Right atrium auricular region (tissue), 2 donors: ENCODE data around the gene RBM33. TPM values are rescaled to one million over a fixed set of nuclear protein-coding genes. Genes with fewer than 3 reads are reported as not detected.

Source experiments
- DNase-seq: peaks from one replicate; pipeline ENCODE4 v3.0.0-alpha.2; 2019; ENCODE audit warnings: low spot score
- H3K27ac ChIP-seq, 2 donors: fragments of 200-600 bp; sonication (generic); 1 replicate in 1 of 2; 2 replicates in 1 of 2; pipeline ENCODE4 v1.5.1; 2016 to 2019
- H3K27me3 ChIP-seq, 2 donors: fragments of 200-600 bp; sonication (generic); one replicate each; pipeline versions ENCODE4 v1.5.1 to v1.6.0; 2017 to 2019
- H3K36me3 ChIP-seq: fragments of 200-600 bp; sonication (generic); one replicate; pipeline ENCODE4 v1.5.1; 2016
- H3K4me1 ChIP-seq, 2 donors: fragments of 200-600 bp; sonication (generic); one replicate each; pipeline versions ENCODE4 v1.5.1 to v1.6.0; 2017 to 2019
- H3K4me3 ChIP-seq, 2 donors: fragments of 200-600 bp; sonication (generic); 1 replicate in 1 of 2; 2 replicates in 1 of 2; pipeline ENCODE4 v1.5.1; 2017 to 2019; ENCODE audit warnings: mild to moderate bottlenecking in 1 of 2, moderate library complexity in 1 of 2
- H3K9me3 ChIP-seq, 2 donors: fragments of 200-600 bp; sonication (generic); one replicate each; pipeline ENCODE4 v1.5.1; 2019
- total RNA-seq, 2 donors: library from RNA; depleted of rRNA; stranded (reverse); fragments of >200 nt; gene quantifications; one replicate each; pipeline ENCODE4 v1.1.0, GENCODE V29; 2016
- TF ChIP-seq, protein P1 (sequence below), 2 donors: fragments of 200-600 bp; sonication (generic); IDR thresholded peaks; one replicate each; pipeline ENCODE4 v1.5.1; 2019; ENCODE audit warnings: antibody characterized with exemption in 2 of 2

The RBM33 gene
- total RNA-seq, 2 donors from 2014 or later = 15.4 to 21.0 TPM

GRCh38 chr7:155774947-155775346 lies 130.5 kb downstream of the RBM33 start:
- Histone ChIP-seq H3K4me1 (no peaks in the 10 kb centered on the region), H3K36me3 (peaks cover 43% of the 10 kb centered on the region), H3K27ac (no peak overlapping the region), H3K4me3 (no peak overlapping the region), H3K9me3 (no peaks in the 10 kb centered on the region), H3K27me3 (no peaks in the 10 kb centered on the region)
- peak; percentile 59 for DNase-seq
- TF ChIP-seq, protein P1, sequence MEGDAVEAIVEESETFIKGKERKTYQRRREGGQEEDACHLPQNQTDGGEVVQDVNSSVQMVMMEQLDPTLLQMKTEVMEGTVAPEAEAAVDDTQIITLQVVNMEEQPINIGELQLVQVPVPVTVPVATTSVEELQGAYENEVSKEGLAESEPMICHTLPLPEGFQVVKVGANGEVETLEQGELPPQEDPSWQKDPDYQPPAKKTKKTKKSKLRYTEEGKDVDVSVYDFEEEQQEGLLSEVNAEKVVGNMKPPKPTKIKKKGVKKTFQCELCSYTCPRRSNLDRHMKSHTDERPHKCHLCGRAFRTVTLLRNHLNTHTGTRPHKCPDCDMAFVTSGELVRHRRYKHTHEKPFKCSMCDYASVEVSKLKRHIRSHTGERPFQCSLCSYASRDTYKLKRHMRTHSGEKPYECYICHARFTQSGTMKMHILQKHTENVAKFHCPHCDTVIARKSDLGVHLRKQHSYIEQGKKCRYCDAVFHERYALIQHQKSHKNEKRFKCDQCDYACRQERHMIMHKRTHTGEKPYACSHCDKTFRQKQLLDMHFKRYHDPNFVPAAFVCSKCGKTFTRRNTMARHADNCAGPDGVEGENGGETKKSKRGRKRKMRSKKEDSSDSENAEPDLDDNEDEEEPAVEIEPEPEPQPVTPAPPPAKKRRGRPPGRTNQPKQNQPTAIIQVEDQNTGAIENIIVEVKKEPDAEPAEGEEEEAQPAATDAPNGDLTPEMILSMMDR (IDR thresholded peaks at IDR 0.05) = no peak

DNA sequence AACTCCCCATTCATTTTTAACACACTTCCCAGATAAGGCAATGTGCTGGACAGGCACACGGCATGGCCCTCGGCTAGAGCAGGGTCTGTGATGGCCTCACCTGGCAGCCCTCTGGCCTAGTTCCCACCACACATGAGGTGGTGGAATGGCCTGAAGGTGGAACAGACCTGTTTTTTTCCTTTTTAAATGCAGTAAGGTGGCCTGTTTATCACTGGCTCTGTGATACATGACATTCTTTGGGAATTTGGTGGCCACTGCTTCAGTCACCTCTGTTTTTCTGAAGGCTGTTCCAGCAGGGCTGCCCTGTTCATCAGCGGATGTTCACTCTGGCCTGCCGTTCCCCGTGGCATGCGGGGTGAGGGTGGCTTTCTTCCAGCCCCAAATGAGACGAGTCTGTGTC lies 131.2 kb downstream of the RBM33 start:
- Histone ChIP-seq H3K9me3 (no peaks in the 10 kb centered on the region), H3K4me3 (no peak overlapping the region), H3K4me1 (no peaks in the 10 kb centered on the region), H3K36me3 (peaks cover 40% of the 10 kb centered on the region), H3K27ac (no peak overlapping the region), H3K27me3 (no peaks in the 10 kb centered on the region)
- TF ChIP-seq, protein P1 (IDR thresholded peaks at IDR 0.05) = no peak
- DNase-seq = no peak

DNA sequence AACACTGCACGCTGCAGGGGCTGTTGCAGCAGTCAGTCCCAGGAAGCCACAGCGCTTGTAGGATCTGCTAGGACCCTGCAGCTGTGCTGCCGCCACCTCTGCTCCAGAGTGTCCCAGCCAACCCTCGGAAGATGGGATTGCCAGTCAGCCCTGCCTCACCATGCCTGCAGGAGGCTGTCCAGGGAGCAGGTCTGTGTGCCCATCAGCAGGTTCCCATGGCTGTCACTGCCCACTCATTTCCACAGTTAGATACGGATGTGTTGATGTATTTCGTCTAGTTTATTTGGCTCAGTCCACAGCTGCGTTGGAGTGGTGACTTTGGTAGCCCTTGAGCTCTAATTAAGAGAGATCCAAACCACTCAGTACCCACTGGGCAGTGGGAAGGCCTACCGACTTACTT lies 132.1 kb downstream of the RBM33 start:
- H3K4me1 ChIP-seq = no peaks in the 10 kb centered on the region
- no peak for DNase-seq
- no peaks in the 10 kb centered on the region for H3K27me3 ChIP-seq
- H3K27ac ChIP-seq = no peak overlapping the region
- TF ChIP-seq, protein P1 (IDR thresholded peaks at IDR 0.05) = no peak
- no peak overlapping the region for H3K4me3 ChIP-seq
- no peaks in the 10 kb centered on the region for H3K9me3 ChIP-seq
- peaks cover 47% of the 10 kb centered on the region for H3K36me3 ChIP-seq

GRCh38 chr7:155778349-155778748 lies 133.9 kb downstream of the RBM33 start:
- H3K4me3 ChIP-seq = no peak overlapping the region
- peaks cover 47% of the 10 kb centered on the region for H3K36me3 ChIP-seq
- H3K9me3 ChIP-seq = no peaks in the 10 kb centered on the region
- H3K4me1 ChIP-seq = no peaks in the 10 kb centered on the region
- no peak for DNase-seq
- no peak overlapping the region for H3K27ac ChIP-seq
- no peaks in the 10 kb centered on the region for H3K27me3 ChIP-seq
- TF ChIP-seq, protein P1 (IDR thresholded peaks at IDR 0.05) = no peak

GRCh38 chr7:155780884-155781283 lies 136.4 kb downstream of the RBM33 start:
- Histone ChIP-seq H3K4me1 (no peaks in the 10 kb centered on the region), H3K27ac (no peak overlapping the region), H3K27me3 (no peaks in the 10 kb centered on the region), H3K9me3 (no peaks in the 10 kb centered on the region), H3K36me3 (peaks cover 33% of the 10 kb centered on the region), H3K4me3 (no peak overlapping the region)
- TF ChIP-seq, protein P1 (IDR thresholded peaks at IDR 0.05) = no peak
- DNase-seq = no peak

- no peaks in the 10 kb centered on the region for H3K27me3 ChIP-seq
- no peak overlapping the region for H3K27ac ChIP-seq
- no peaks in the 10 kb centered on the region for H3K9me3 ChIP-seq
- no peak for DNase-seq
- no peak overlapping the region for H3K4me3 ChIP-seq
- no peaks in the 10 kb centered on the region for H3K4me1 ChIP-seq
- H3K36me3 ChIP-seq = peaks cover 27% of the 10 kb centered on the region
- TF ChIP-seq, protein P1 (IDR thresholded peaks at IDR 0.05) = no peak
Measured at GRCh38 chr7:155781433-155781832, 137.0 kb downstream of the RBM33 start.
